Activated CD4-positive, alpha-beta T cell treated with anti-CD3 and anti-CD28 coated beads, Interleukin-2, amount 50 U/mL, for 24 hours (primary cell): ENCODE measurements around the gene SPTBN4.
"Not testable (repeated sequence)": the region's sequence is repeated elsewhere in the genome, so short reads cannot be mapped to it uniquely, and the experiment has no call there.

Experiments used
- DNase-seq, 2 donors: peaks; one replicate each; pipeline ENCODE4 v3.0.0-alpha.2; 2020; ENCODE audit warnings: low read depth in 1 of 2, low spot score in 1 of 2

SPTBN4 gene

GRCh38 chr19:40441719-40442253, 25.0 kb upstream of the SPTBN4 start:
- no peak for DNase-seq

GRCh38 chr19:40442328-40443130, 24.3 kb upstream of the SPTBN4 start:
- DNase-seq = no peak

- DNase-seq = peak; percentile 93 to 98
These were observed 23.4 kb upstream of the SPTBN4 start for GRCh38 chr19:40443131-40443999.

DNA sequence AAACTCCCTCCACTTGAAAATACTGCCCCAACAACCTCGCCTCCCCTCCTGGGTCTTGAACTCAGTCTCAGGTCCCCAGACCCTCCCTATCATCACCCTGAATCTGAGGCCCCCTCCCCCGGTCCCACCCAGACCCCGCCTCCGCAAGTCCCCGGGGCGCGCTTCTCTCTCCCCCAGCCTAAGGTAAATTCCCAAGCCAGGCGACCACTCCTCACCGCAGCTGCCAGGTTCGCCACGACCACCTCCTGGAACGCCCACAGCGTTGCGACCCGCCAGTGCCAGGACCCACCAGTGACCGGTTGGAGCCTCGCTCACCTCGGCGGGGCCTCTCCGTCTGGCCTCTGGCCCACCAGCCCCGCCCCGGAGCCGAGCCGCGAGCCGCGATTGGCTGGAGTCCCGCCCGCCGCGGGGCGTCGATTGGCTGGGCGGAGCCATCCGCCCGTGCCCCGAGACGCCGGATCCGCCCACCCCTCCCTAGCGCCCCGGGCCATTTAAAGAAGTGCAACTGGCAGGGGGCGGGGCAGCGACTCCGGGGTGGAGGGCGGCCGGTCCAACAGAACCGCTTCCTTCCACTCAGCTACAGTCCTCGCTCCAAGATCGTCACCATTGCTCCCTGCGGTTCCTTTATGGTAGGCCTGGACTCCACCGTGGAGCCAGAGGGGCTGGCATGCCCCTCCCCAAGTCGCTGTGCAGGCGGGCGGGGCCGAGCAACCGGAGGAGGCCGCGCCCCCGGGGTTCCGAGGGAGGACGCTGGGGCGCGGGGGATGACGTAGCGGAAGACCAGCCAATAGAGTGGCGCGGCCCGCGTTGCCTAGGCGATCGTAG, 22.6 kb upstream of the SPTBN4 start, which contains the start of gene SERTAD3:
Gene SERTAD3, minus strand, starts transcription at position 336 of the 825 bp plus-strand sequence. CDS start 2,255 bp downstream, outside the sequence.
- peak; percentile 94 to 95 for DNase-seq

GRCh38 chr19:40444825-40445312, 21.9 kb upstream of the SPTBN4 start:
- no peak for DNase-seq

DNA sequence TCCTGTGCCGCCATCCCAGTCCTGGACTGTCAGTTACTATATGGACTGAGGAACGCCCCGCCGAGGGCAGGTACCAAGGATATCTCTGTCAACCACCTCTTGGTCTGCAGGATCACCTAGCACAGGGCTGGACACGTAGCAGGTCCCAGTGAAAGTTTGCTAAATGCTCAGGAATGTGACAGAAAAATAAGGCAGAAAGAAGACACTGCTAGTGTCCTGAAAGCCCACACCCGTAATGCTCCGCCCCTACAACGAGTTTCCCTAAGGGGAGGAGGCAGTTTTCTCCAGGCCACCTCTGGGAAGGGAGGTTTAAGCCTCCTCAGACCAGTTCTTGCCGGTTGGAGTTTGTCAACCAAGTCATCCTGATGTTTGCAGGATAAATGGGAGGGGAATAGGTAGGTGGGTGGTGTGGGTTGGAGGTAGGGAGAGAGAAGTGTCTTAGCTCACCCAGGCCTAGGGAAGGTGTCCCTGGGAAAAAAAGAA, 21.0 kb upstream of the SPTBN4 start:
- DNase-seq = no peak

DNA sequence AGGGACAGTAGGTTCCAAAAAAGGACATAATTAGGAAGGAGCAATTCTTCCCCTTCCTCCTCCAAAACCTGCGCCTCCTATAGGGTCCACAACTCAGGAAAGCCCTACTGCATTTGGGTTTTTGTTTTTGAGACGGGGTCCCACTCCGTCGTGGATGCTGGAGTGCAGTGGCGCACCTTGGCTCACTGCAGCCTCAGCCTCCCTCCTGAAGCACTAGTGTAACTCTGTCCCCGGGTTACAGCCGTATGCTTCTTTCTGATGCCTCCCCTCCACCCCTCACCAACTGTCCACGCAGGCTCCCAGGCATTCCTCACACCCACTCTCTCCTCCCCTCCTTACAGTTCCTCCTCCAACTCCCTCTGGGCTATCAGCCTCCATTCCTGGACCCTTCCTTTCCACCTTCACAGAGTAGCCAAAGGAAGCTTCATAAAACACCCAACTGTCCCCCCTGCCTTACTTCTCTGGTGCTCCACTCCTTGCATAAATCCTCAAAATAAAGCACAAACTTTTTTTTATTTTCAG, 20.5 kb upstream of the SPTBN4 start:
- no peak for DNase-seq

DNA sequence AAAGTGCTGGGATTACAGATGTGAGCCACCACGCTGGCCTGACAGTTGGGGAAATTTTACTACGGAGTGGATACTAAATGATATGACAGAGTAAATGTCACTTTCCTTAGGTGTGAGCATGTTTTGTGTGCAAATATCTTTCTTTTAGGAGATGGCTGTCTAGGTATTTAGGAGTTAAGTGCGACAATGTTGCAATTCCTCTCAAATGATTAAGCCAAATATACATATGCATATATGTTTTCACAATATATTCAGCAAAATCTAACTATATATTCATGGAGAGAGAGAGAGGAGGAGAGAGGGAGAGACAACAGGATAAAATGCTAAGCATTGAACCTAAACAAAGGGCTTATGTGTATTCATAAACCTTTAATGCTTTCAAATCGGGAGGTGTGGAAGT, 17.3 kb upstream of the SPTBN4 start:
- no peak for DNase-seq

DNA sequence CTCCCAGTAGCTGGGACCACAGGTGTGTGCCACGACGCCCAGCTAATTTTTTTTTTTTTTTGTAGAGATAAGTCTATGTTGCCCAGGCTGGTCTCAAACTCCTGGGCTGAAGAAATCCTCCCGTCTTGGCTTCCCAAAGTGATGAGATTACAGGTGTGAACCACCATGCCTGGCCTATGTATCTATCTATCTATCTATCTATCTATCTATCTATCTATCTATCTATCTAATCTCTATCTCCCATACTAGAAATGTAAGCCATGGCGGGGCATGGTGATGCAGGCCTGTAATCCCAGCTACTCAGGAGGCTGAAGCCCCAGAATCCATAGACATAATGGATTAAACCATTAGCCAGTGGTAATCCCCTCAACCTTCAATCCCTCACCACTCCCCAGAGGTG, 16.1 kb upstream of the SPTBN4 start:
- no peak for DNase-seq

DNA sequence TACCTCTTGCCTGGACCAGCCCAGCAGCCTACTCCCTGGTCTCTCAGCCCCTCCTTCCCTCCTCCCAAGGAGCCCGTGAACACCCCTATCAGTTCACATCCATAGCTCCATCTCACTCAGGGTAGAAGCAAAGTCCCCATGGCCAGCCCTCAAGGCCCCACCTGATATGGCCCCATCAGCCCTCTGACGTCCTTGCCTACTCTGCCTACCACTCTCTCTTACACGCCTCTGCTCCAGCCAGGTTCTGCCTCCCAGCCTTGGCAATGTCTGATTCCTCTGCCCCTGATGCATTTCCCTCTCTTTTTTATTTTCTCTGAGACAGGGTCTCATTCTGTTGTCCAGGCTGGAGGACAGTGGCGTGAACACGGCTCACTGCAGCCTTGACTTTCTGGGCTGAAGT, 14.8 kb upstream of the SPTBN4 start:
- DNase-seq = no peak

DNA sequence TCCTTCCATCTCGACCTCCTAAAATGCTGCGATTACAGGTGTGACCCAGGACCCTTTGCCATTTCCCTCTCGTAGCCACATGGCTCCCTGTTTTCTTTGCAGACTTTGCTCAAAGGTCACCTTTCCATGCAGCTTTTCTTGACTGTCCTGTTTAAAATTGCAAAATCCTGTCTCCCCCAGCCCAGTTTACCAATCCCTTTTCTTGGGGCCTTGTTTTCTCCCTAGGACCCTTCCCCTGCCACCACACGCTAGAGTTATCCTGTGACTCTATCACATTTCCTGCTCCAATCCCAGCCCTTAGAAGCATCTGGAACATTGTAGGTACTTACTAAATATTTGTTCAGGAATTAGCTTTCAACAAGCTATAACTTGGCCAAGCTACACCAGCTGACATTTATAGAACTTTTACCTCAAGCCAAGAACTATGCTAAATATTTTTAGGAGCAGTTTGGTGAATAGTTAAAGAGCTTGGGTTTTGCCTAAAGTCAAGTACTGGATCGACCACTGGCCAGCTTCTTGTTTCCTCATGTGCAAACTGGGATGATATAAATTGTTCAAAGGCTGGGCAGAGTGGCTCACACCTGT, 13.6 kb upstream of the SPTBN4 start:
- no peak for DNase-seq

- not testable (repeated sequence) for DNase-seq
These were observed 12.9 kb upstream of the SPTBN4 start for GRCh38 chr19:40453943-40454342.

DNA sequence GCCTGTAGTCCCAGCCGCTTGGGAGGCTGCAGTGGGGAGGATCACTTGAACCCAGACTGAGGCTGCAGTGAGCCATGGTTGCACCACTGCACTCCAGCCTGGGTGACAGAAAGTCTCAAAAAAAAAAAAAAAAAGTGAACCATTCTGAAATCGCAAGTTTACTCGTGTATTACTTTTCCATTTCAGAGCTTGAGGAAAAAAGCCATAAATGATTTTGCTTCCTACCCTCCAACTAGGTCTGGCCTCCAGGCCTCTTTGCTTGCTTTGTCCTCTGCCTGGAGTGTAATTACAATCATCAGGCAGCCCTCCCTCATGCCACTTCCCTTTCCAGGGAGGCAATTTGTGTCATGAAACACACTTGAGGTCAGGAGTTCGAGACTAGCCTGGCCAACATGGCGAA, 9.8 kb upstream of the SPTBN4 start:
- DNase-seq = no peak

- no peak for DNase-seq
These were observed 8.7 kb upstream of the SPTBN4 start for GRCh38 chr19:40457953-40458596.

GRCh38 chr19:40458597-40458974, 8.2 kb upstream of the SPTBN4 start:
- DNase-seq = no peak

GRCh38 chr19:40460185-40460584, 6.6 kb upstream of the SPTBN4 start:
- no peak for DNase-seq

DNA sequence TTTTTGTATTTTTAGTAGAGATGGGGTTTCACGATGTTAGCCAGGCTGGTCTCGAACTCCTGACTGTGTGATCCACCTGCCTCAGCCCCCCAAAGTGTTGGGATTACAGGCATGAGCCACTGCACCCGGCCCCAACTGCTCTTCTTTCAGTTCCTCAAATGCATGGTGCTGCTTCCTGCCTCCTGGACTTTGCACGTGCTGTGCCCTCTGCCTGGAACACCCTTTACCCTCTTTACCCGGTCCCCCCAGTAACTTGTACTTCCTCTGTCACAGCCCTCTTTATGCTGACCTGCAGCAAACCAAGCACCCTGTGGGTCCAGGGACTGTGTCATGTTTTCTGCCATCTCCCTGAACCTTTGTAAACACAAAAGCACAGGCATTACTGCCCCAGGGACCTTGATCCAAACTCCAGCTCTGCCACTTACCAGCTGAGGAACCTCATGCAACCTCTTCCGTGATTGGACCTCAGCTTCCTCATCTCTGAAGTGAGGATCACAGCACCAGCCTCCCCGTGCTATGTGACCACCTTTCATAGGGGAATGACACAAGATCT, 5.1 kb upstream of the SPTBN4 start:
- no peak for DNase-seq

DNA sequence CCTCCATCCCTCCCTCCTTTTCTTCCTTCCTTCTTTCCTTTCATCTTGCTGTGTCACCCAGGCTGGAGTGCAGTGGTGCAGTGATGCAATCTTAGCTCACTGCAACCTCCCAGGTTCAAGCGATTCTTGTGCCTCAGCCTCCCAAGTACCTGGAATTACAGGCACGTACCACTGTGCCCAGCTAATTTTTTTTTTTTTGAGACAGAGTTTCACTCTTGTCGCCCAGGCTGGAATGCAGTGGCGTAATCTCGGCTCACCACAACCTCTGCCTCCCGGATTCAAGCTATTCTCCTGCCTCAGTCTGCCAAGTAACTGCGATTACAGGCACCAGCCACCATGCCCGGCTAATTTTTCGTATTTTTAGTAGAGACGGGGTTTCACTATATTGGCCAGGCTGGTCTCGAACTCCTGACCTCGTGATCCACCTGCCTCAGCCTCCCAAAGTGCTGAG, 3.2 kb upstream of the SPTBN4 start:
- DNase-seq = not testable (repeated sequence)
